NCI-H82 treated with DMSO at 0.1 percent for 48 hours (cell line): ENCODE results near the gene ASB18.

ENCODE experiments used
- DNase-seq: peaks from one replicate; lab custom pipeline; 2025; ENCODE audit not compliant: unreplicated experiment; lab: John Stamatoyannopoulos, UW

Gene ASB18

GRCh38 chr2:236209535-236209934, 54.7 kb downstream of the ASB18 start:
- DNase-seq, result no peak

- no peak for DNase-seq
Measured at GRCh38 chr2:236208019-236208926, 55.9 kb downstream of the ASB18 start.

- no peak for DNase-seq
Measured at GRCh38 chr2:236207472-236207871, 56.7 kb downstream of the ASB18 start.

- DNase-seq, result no peak
Measured at GRCh38 chr2:236205867-236206645, 58.1 kb downstream of the ASB18 start.

GRCh38 chr2:236204953-236205352, 59.3 kb downstream of the ASB18 start:
- no peak for DNase-seq

- DNase-seq, result no peak
Measured at GRCh38 chr2:236200378-236200777, 63.8 kb downstream of the ASB18 start.

GRCh38 chr2:236196366-236196765, 67.8 kb downstream of the ASB18 start:
- DNase-seq, result no peak

GRCh38 chr2:236195726-236196125, 68.5 kb downstream of the ASB18 start:
- DNase-seq, result no peak

- no peak for DNase-seq
Measured at GRCh38 chr2:236194786-236195185, 69.4 kb downstream of the ASB18 start.

GRCh38 chr2:236193026-236193425, 71.2 kb downstream of the ASB18 start:
- no peak for DNase-seq

GRCh38 chr2:236190674-236191073, 73.5 kb downstream of the ASB18 start:
- no peak for DNase-seq

- DNase-seq, result no peak
Measured at GRCh38 chr2:236184701-236185100, 79.5 kb downstream of the ASB18 start.

GRCh38 chr2:236180831-236181453, 83.3 kb downstream of the ASB18 start:
- peak; percentile 18 for DNase-seq

- DNase-seq, result no peak
Measured at GRCh38 chr2:236180076-236180816, 84.0 kb downstream of the ASB18 start.

GRCh38 chr2:236179236-236180075, 84.8 kb downstream of the ASB18 start:
- DNase-seq, result no peak

GRCh38 chr2:236178890-236179235, 85.3 kb downstream of the ASB18 start:
- no peak for DNase-seq

- peak; percentile 21 for DNase-seq
Measured at GRCh38 chr2:236177967-236178889, 86.0 kb downstream of the ASB18 start.

GRCh38 chr2:236177604-236177966, 86.6 kb downstream of the ASB18 start:
- peak; percentile 38 for DNase-seq

GRCh38 chr2:236176951-236177350, 87.3 kb downstream of the ASB18 start:
- DNase-seq, result no peak
